HG03159 (cell line): ENCODE measurements around the gene RPS10.
"Not testable (repeated sequence)": the region's sequence is repeated elsewhere in the genome, so short reads cannot be mapped to it uniquely, and the experiment has no call there.

ENCODE experiments used
- ATAC-seq: cut with Tn5 transposase; IDR thresholded peaks from one replicate; pipeline ENCODE4 v1.9.1; 2021; ENCODE audit warnings: mild to moderate bottlenecking, moderate library complexity; ENCODE audit not compliant: unreplicated experiment

Gene RPS10

DNA sequence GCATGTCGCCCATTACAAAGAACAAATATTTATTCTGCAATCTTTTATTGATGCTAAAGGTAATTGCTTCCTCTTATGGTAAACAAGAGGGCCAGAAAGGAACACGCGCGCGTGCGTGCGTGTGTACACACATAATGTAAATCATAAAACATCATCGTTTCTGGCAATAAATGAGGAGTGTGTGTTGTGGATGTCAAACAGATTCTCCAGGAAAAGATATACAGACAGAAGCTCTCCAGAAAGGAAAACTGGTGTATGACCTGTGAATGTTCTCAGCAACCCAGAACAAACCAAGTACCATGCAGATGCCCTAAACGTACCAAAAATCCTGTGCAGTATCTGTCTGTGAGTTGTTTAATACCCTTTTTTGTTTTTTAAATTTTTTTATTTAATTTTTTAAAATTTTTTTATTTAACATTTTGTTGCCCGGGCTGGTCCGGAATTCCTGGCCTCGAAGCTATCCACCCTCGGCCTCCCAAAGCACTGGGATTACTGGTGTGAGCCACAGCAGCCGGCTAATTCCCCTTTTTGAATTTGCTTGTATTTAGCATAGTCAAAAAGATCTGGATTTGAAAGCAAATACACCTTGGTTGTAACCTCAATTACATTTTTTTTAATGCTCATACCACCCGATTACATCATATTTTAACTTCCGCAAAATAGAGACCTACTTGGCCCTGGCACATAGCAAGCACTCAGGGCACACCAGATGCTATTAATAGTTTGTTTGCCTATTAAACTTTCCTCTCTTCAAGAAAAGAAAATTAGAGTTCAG lies 32.5 kb downstream of the RPS10 start:
- no peak for ATAC-seq

DNA sequence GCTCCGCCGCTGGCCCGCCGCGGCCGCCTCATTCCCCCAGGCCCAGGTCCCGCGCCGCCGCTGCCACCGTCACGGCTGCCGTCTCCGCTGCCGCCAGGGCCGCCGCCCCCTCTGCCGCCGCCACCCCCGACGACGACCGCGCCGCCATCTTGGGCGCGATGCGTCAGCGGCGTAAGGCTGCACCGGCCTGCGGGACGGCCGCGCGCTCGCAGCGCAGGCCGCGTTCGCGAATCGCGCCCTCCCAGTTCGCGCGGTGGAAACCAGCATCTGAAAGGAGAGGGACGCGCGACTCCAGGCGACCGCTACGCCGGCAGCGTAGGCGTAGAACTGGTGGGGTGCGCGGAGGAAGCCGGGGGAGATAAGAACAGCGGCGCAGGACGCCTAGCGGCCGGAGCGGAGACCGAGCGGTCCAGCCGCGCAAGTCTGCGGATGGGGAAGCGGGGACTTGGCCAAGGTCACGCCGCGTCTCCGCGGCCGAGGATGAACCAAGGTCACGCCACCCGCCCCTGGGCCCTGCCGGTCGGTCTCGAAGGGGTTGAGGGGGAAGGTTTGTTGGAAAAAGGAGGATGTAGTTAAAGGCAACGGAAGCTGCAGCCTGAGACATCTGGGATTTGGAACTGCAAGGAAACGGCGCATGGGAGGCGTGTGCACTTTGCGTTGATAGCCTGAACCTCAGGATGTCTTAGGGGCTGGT lies 33.2 kb downstream of the RPS10 start, which contains the start of gene NUDT3:
TSS of gene NUDT3 (minus strand) at position 173 of the 694 bp plus-strand sequence. CDS start 307 bp downstream, outside the sequence.
- ATAC-seq, result peak; percentile 79

DNA sequence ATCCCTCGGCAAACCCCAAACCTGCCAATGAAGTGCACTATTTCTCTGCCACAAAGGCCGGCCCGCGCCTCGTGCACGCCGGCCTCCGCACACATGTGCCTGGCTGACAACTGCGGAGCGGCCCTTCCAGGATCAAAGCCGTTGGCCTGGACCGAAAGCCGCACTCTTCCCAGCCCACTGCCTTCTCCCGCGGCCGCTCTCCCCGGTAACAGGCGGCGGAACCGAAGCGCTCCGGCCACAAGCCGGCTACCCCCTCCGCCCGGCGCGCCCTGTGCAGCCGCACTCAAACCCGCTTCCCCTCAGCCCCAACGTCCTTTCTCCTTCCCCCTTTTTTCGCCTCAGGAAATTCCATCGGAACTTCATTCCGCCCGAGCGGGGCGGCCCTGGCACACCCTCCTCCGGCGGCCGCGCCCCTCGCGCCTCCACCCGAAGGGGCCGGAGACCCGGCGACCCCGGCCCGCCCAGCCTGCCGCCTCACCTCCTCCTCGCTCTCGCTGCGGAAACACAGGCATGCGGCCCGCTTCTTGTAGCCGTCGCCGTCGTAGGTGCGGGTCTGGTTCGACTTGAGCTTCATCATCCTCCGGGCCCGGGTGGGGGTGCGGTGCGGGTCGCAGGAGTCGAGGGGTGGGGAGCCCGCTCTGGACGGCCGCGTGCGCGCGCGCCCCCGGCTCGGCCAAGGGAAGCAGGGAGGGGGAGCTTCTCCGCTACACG lies 33.9 kb downstream of the RPS10 start:
- ATAC-seq, result peak; percentile 32

DNA sequence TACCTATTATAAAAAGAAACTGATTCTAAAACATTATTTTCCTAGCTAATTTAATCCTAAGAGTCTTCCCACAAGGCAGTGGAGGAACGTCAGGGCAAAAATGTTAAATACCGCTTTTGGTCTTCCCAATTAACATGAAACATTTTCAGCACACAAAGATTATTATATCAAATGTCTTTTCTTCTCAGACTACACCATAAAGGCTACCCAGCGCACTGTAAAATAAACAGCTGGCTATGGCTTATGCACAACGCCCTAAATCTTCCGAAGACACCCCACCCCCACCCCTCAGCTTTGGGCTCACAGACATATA lies 34.4 kb downstream of the RPS10 start:
- ATAC-seq, result no peak

DNA sequence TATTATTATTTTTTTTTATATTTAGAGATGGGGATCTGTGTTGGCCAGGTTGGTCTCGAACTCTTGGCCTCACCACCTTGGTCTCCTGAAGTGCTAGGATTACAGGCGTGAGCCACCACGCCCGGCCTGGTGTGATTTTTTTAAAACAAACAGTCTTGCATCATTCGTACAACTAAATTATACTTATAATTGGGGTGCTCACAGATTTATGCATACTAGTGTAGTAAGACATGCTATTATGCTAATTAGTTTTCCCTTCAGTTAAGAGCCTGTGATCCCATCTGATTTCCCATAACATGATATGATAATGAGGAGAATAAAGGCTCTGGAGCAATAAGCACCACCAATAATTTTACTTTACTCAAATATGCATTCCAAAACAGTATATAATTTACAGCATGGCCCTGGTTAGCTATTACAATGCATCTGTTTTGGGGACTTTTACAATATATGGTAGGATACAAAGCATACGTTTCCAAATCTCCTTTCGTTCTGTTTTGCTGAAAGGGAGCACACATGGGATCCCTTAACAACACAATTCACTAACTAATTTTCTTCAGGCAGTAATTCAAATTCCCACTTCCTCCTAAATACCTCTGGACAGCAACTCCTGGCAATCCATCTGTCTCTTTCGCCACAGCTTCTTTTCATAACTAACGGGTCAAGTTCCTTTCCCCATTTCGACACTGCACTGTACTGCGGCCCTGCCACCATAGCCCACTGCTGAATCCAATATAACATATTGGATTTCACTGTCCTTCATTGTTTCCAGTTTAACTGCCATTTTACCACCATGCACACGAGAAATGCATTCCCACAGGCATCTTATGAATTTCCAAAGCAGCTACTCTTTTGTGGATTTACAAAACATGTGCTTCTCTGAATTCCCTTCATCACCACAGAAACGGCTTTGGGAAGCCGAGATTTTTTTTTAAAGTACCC lies 35.1 kb downstream of the RPS10 start:
- ATAC-seq, result no peak

DNA sequence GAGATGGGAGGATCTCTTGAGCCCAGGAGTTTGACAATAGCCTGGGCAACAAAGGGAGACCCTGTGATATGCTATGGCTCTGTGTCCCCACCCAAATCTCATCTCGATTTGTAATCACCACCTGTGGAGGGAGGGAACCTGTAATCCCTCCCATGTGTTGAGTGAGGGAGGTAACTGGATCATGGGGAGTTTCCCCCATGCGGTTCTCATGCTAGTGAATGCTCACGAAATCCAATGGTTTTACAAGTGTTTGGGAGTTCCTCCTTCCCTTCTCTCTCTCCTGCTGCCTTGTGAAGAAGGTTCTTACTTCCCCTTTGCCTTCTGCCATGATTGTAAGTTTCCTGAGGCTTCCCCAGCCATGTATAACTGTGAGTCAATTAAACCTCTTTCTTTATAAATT lies 36.8 kb downstream of the RPS10 start:
- no peak for ATAC-seq

DNA sequence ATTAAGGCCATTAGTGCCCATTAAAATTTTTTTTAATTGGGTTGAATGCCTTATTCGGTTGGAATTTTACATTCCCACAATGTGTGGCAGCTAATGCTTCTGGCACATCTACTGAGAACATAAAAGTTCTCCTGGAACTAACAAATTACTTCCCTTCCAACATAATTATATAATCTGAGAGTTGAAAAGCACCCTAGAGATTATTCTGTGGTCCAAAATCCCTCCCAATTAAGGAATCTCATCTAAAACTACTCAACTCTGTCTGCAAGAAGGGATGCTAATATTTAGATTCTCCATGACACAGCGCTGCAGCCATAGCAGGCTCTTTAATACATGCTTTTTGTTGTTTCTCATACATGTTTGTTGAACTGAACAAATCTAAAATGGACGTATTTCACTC lies 37.4 kb downstream of the RPS10 start:
- ATAC-seq, result no peak

DNA sequence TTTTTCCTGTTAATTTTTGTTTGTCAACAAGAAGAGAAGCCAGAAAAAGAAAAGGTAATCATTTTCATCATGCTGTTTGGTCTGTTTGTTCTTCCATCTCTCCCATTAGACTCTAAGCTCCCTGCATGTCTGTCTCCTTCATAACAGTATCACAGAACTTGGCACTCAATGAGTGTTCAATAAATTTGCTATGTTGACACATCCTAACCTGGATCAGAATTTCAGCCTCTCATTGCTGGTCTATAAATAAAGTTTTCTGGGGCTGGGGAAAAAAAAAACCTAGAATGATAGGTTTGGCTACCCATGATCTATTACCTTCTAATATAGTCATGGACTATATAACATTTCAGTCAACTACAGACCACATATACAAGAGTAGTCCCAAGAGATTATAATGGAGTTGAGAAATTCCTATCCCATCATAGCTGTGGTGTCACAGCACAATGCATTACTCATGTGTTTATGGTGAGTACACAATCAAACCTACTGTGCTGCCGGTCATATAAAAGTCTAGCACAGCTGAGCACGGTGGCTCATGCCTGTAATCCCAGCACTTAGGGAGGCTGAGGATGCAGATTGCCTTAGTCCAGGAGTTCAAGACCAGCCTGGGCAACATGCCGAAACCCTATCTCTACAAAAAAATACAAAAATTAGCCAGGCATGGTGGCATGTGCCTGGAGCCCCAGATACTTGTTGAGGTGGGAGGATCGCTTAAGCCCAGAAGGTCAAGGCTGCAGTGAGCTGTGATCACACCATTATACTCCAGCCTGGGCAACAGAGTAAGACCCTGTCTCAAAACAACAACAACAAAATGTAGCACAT lies 39.3 kb downstream of the RPS10 start:
- ATAC-seq, result no peak

DNA sequence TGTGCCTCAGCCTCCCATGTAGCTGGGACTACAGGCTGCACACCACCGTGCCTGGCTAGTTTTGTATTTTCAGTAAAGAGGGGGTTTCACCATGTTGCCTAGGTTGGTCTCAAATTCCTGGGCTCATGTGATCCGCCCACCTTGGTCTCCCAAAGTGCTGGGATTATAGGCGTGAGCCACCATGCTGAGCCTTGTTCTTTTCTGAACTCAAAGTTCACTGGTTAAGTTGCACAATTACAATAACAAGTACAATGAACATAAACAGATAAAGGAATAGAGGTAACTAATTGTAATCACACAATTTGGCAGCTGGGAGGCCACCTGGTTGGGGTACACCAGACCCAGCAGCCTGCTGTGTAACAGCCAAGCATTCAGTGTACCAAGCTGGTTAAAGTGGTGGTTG lies 40.1 kb downstream of the RPS10 start:
- no peak for ATAC-seq

DNA sequence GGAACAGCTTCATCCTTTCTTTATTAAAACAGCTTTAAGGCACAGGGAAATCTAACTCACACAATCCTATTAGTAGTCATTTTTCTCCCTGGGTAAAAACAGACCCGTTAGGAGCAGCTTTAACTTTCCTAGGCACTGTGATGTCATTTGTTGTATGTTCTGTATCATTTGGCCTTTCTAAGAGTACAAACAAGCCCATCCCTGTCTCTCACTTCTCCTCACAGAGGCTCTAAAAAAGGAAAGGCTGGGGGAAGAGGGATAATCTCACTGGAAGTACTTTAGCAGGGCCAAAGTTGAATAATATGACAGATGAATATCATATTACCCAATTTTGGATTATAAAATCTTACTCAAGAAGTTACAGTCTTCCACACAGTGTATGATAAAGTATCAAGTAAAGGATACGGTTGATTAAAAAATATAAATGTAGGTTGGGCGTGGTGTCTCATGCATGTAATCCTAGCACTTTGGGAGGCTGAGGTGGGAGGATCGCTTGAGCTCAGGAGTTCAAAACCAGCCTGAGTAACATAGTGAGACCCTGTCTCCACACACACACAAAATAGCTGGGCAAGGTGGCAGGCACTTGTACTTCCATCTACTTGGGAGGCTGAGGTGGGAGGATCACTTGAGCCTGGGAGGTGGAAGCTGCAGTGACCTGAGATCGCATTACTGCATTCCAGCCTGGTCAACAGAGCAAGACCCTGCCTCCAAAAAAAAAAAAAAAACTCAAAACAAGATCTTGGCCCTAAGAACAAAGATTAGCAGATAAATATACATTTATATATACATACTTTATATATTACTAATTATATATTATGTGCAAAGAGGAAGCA lies 41.3 kb downstream of the RPS10 start:
- no peak for ATAC-seq

DNA sequence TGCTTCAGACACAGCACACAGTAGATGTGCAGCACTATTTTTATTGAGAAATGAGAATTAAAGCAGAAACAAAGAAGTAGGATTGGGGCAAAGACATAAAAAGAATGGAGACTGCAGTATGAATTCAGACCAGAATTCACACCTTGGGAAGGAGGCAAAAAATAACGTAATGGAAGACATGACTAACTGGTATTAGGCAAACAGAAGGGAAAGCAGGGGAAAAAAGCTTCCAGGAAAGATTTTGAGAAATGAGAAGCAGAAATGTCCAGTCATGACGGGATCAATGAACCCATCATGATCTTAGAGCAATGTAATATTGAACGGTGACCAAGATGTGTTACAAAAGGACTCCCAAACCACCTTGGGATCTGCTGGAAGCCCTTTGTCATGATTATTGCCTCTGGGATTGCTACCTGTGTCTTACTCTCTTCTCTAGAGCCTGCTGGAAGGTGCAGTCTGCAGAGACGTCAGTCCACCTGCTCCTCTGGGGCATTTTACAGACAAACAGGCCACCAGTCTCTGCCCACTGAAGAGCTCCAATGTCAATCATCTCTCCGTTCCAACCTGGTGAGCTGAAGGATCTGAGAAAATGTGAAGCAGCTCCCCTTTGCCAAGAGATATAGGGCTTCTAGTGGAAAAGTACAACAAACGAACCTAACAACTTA lies 42.1 kb downstream of the RPS10 start:
- no peak for ATAC-seq

DNA sequence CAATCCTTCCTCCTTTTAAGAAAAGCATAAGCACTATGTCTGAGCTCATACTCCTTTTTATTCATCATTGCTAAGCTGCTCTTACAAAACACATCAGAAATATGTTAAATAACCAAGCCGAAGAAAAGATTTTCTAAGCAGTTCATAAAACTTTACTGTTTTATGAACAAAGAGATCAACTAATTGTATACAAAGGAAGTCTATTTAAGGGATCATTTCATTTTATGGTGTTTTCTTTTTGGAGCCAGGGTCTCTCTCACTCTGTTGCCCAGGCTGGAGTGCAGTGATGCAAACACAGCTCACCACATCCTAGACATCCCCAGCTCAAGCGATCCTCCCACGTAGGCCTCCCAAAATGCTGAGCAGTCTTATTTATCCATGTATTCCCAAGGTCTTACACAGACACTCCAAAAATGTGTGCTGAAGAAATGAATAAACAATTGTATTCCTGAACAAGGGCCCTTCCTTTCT lies 42.7 kb downstream of the RPS10 start:
- ATAC-seq, result no peak

DNA sequence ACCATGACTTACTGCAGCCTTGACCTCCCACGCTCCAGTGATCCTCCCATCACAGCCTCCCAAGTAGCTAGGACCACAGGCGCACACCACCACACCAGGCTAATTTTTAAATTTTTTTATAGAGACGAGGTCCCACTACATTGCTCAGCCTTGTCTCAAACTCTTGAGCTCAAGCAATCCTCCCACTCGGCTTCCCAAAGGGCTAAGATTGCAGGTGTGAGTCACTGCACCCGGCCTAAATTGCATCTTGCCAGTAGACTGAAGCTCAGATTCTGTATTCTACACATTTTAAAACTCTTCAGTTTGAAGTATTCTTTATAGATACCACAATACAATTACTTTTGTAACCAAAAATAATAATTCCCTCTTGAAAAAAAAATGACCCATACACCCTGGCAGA lies 44.8 kb downstream of the RPS10 start:
- ATAC-seq, result no peak

DNA sequence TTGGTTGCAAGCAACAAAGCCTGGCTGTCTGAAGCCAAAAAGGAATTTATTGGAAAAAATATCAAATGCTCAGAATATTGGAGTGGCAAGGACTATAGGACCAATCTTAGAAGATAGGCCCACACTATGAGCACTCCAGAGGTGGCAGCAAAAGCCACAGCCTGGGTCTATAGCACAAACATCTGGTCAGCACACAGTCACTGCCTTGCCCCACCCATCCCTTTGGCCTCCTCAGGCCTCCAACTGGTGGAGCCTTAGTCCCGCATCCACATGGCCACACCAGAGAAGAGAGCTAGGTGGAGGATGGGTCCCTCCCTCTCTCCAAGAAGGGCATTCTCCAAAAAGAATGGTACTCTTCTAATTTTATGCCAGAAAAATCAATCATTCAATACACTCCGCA lies 47.4 kb downstream of the RPS10 start:
- ATAC-seq, result no peak

DNA sequence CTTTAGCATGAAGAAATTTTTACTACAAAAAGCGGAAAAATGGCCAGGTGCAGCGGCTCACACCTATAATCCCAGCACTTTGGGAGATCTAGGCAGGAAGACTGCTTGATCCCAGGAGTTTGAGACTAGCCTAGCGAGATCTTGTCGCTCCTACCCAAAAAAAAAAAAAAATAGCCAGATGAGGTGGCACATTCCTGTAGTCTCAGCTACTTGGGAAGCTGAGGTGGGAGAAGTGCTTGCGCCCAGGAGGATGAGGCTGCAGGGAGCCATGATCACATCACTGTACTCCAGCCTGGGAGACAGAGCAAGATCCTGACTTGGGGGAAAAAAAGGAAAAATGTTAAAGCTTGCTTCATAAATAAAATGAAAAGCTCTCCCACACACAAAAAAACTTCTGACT lies 47.9 kb downstream of the RPS10 start:
- ATAC-seq, result no peak

DNA sequence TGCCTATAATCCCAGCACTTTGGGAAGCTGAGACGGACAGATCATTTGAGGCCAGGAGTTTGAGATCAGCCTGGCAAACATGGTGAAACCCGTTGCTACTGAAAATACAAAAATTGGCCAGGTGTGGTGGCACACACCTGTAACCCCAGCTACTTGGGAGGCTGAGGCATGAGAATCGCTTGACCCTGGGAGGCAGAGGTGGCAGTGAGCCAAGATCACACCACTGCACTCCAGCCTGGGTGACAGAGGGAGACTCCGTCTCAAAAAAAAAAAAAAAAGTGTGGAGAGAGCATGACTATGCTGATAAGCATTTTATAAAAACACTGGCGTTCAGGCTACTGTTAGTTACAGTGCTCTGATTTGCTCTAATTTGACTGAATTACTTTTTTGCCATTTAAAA lies 48.3 kb downstream of the RPS10 start:
- not testable (repeated sequence) for ATAC-seq

DNA sequence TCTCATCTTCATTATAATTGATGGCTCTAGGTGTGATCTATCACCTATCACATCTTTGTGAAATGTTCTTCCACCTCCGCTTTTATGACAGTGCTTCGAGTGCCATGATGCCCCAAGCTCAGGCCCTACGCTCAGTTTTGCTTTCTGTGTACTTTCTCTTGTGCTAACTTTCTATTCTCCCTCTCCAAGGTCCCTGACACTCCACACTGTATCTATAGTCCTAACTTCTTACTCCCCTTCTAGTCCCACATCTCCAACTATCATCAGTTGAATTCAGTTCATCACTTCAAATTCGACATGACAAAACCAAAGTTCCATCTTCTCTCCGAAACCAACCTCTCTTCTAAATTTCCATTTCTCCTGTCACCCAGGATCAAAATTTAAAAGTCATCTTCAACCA lies 50.0 kb downstream of the RPS10 start:
- no peak for ATAC-seq

DNA sequence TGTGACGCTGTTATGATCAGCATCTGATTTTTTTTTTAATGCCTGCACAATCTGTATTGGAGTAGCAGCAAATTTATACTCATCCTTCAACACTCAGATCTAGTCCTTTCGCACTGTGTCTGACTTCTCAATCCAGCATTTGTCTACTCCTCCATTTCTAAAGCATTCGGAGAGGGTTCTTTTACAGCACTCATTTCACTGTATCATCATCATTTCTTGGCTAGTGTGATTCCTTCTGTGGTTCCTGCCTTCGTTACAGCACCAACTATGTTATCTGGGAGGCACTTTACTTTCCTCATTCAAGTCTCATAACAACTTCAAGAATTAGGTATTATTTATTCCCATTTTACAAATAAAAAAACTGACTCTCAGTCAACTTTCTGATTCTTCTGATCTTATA lies 51.4 kb downstream of the RPS10 start:
- ATAC-seq, result no peak

DNA sequence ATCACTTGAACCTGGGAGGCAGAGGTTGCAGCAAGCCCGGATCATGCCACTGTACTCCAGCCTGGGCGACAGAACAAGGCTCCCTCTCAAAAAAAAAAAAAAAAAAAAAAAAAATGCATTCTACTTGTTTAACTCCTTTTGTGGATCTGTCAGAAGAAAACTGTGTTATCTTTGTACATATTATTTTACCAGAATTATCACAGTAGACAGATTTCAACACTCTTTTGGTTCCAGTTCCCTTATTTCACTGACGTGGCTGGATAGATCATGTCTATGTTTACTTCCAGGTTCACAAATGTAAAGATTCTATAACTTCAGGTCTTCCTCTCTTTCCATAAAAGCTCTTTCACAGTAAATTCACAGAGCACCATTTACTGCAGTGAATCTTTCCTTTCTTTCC lies 51.8 kb downstream of the RPS10 start:
- no peak for ATAC-seq
